SK-N-SH (cell line): ENCODE results near the gene PTGDR2.

Experiments
- JUND ChIP-seq: IDR thresholded peaks from 2 replicates; pipeline ENCODE4 v1.4.0; 2012
- POLR2AphosphoS5 ChIP-seq: IDR thresholded peaks from 2 replicates; pipeline ENCODE4 v1.6.1; 2012; ENCODE audit warnings: low read depth, low read length
- TCF12 ChIP-seq: IDR thresholded peaks from 2 replicates; pipeline ENCODE4 v1.4.0; 2012
- YY1 ChIP-seq: IDR thresholded peaks from 2 replicates; pipeline ENCODE4 v1.4.0; 2012; ENCODE audit warnings: low read depth, mild to moderate bottlenecking

DNA sequence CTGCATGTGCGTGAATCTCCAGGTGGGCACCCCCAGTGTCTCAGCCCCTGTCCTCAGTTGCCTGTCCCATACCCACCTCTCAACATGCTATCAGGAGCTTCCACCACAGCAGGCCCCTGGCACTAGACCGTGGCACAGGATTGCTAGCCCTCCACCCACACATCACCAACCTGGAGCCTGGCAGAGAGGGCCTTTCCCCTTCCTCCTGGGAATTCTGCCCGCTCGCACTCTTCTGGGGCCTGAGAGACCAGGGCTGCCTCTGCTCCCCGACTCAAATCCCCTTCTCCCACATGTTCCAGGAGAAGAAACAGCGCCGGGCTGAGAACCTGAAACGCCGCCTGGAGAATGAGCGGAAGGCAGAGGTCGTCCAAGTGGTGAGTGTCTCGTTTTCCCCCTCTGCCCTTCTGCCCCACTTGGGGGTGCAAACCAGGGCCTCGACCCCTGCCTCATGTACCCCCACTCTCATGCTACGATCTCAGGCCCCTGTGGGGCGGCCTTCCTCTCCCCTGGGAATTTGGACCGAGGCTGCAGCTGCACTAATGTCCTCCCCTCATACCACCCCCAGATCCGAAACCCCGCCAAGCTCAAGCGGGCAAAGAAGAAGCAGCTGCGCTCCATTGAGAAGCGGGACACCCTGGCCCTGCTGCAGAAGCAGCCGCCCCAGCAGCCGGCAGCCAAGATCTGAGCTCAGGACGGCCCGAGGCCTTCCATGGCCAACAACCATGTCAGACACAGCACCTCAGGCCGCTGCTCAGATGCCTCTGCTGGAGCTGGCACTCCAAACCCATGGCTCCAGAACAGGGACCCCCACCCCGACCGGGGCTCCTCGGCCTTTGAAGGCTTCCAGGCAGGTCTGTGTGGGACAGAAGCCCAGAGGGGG lies 5.9 kb downstream of the PTGDR2 start:
- no peak for TF ChIP-seq TCF12
- no peak for TF ChIP-seq POLR2AphosphoS5
- no peak for TF ChIP-seq JUND
- no peak for TF ChIP-seq YY1
